ENCODE measurements around the gene PTPN21.

DNA sequence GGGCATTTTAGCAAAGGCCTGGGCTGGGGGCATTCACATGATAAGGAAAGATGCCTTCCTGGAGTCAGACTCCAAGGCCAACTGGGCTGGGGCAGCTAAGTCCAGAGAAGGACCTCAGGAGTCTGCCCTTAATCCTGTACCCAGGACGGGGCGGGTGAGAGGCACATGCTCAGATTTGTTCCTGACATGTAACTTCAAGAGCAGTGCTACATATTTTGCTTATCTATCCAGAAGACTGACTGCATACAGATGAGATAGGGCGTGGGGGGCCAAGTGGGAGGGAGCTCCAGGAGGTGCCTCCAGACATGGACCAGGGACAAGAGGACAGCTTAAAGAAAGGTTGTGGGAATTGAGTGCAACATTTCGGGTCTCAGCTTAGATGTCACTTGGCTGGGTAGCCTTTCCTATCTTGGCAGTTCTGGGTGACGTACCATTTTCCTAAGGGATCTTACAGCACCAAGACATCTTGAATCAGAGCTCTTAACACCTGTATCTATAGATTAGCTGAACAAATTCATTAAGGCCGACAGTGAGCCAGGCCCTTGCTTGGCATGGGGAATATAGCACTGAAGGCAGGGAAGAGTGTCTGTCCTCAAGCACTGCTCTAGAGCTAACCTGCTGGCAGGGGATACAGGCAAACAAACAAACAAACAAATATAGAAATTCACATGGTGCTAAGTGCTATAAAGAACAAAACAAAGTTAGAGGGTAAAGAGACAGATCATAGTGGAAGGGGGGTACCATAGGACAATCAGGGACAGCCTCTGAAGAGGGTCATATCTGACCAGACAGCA lies 61.2 kb downstream of the PTPN21 start:
- TF ChIP-seq, protein P1, sequence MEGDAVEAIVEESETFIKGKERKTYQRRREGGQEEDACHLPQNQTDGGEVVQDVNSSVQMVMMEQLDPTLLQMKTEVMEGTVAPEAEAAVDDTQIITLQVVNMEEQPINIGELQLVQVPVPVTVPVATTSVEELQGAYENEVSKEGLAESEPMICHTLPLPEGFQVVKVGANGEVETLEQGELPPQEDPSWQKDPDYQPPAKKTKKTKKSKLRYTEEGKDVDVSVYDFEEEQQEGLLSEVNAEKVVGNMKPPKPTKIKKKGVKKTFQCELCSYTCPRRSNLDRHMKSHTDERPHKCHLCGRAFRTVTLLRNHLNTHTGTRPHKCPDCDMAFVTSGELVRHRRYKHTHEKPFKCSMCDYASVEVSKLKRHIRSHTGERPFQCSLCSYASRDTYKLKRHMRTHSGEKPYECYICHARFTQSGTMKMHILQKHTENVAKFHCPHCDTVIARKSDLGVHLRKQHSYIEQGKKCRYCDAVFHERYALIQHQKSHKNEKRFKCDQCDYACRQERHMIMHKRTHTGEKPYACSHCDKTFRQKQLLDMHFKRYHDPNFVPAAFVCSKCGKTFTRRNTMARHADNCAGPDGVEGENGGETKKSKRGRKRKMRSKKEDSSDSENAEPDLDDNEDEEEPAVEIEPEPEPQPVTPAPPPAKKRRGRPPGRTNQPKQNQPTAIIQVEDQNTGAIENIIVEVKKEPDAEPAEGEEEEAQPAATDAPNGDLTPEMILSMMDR (IDR thresholded peaks at IDR 0.05), result no peak
- TF ChIP-seq POLR2AphosphoS5 (IDR thresholded peaks at IDR 0.05; ENCODE audit: low read depth, low read length) (no peak), GABPA (IDR thresholded peaks at IDR 0.05; ENCODE audit: low read depth) (no peak), MEF2A (IDR thresholded peaks at IDR 0.05; ENCODE audit: borderline replicate concordance, low read depth) (no peak), GATA2 (CRISPR knock-in tag; IDR thresholded peaks at IDR 0.05) (no peak)

All from SK-N-SH (cell line).